ENCODE data around the gene MOV10L1. TPM values are rescaled to one million over a fixed set of nuclear protein-coding genes. Genes with fewer than 3 reads are reported as not detected.

Gene MOV10L1
- total RNA-seq, 3 donors from 2014 or later: 0.16 to 0.44 (median 0.33) TPM

DNA sequence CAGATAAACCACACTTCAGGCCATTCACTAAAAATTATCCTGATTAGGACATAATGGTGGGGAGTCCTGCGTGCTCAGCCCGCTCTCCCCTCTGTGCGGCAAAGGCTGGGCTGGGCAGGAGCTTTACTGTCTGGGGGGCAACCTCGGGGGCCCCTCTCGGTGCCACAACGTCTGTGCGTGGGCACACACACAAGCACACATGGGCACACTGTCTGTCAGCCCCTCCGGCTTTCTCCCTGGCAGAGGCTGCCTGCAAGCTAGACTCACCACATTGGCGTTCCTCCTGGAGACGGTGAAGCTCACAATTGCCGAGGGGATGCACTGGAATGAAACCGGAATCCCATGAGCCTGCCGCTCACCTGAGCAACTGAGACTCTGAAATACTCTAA, 9.7 kb upstream of the MOV10L1 start:
- H3K4me1 ChIP-seq: no peaks in the 10 kb centered on the region
- H3K36me3 ChIP-seq: no peaks in the 10 kb centered on the region
- DNase-seq (ENCODE audit: low spot score in 2 of 2): no peak
- TF ChIP-seq, protein P1, sequence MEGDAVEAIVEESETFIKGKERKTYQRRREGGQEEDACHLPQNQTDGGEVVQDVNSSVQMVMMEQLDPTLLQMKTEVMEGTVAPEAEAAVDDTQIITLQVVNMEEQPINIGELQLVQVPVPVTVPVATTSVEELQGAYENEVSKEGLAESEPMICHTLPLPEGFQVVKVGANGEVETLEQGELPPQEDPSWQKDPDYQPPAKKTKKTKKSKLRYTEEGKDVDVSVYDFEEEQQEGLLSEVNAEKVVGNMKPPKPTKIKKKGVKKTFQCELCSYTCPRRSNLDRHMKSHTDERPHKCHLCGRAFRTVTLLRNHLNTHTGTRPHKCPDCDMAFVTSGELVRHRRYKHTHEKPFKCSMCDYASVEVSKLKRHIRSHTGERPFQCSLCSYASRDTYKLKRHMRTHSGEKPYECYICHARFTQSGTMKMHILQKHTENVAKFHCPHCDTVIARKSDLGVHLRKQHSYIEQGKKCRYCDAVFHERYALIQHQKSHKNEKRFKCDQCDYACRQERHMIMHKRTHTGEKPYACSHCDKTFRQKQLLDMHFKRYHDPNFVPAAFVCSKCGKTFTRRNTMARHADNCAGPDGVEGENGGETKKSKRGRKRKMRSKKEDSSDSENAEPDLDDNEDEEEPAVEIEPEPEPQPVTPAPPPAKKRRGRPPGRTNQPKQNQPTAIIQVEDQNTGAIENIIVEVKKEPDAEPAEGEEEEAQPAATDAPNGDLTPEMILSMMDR (IDR thresholded peaks at IDR 0.05): no peak
- no peak for TF ChIP-seq POLR2AphosphoS5 (IDR thresholded peaks at IDR 0.05)
- TF ChIP-seq POLR2A (IDR thresholded peaks at IDR 0.05): no peak
- intact Hi-C loops (cut with DNase I; ENCODE audit: low total_unique reads): no loop called here
- H3K27me3 ChIP-seq: peaks cover 0 to 36% of the 10 kb centered on the region in 2 donors
- H3K4me3 ChIP-seq: no peak overlapping the region
- H3K9me3 ChIP-seq: no peaks in the 10 kb centered on the region
- no peak overlapping the region for H3K27ac ChIP-seq

DNA sequence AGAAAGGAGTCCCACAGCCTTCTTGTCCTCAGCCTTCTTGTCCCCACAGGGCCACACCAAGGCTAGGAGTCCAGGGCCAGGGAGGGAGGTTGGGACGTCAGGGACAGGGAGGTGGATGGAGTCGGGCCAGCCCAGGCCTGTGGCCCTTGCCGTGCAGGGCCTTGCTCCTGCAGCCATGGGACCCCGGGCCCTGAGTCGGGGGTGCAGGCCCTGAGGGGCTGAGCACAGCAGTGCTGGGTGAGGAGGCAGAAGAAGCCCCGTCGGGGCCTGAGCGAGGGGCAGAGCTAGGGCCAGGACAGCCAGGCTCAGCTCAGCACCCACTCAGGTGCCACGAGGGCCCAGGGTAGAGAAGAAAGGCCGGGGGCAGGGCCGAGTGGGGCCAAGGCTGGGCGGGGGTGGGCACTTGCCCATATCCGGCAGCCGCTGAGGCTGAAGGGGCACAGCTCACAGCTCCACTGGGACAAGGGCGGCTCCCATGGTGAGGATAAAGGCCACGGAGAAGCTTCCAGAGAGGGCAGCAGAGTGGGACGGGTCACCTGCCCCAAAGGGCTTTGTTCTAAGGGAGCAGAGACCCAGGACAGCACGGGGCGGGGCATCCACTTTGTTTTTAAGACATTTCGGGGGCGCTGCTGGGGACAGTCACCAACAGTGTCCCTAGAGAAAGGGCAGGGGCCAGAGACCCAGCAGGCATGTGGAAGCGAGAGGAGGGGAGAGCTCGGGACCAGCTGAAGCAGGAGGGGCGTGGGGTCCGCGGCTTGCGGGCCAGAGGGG, 8.2 kb upstream of the MOV10L1 start:
- intact Hi-C loops (cut with DNase I; ENCODE audit: low total_unique reads): no loop called here
- TF ChIP-seq POLR2AphosphoS5 (IDR thresholded peaks at IDR 0.05) (no peak), POLR2A (IDR thresholded peaks at IDR 0.05) (no peak)
- TF ChIP-seq, protein P1 (IDR thresholded peaks at IDR 0.05): no peak
- Histone ChIP-seq H3K27me3 (peaks cover 0 to 36% of the 10 kb centered on the region in 2 donors), H3K4me1 (no peaks in the 10 kb centered on the region), H3K36me3 (no peaks in the 10 kb centered on the region), H3K27ac (no peak overlapping the region), H3K9me3 (no peaks in the 10 kb centered on the region), H3K4me3 (no peak overlapping the region)
- DNase-seq (ENCODE audit: low spot score in 2 of 2): no peak

DNA sequence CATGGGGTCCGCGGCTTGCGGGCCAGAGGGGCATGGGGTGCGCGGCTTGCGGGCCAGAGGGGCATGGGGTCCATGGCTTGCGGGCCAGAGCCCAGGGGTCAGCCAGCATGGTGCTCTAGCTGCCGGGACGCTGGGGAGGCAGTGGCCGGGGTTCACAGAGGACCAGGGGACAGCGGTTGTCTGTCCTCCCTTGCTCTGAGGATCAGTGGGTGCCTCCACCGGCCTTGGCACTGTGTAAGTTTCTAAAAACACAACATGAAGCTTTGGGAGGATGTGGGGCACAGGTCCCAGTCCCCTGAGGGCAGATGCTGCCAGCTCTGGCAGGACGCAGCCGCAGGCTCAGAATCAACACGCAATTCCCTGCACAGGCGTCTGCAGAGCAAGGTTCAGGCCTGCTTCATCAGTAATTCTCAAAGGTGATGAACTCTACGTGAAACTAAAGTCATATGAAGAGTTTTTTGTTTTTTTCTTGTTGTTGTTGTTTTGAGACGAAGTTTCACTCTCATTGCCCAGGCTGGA, 7.5 kb upstream of the MOV10L1 start:
- Histone ChIP-seq H3K27me3 (peaks cover 0 to 42% of the 10 kb centered on the region in 2 donors), H3K27ac (no peak overlapping the region), H3K4me1 (no peaks in the 10 kb centered on the region), H3K9me3 (no peaks in the 10 kb centered on the region), H3K4me3 (no peak overlapping the region), H3K36me3 (no peaks in the 10 kb centered on the region)
- intact Hi-C loops (cut with DNase I; ENCODE audit: low total_unique reads): no loop called here
- DNase-seq (ENCODE audit: low spot score in 2 of 2): no peak
- TF ChIP-seq, protein P1 (IDR thresholded peaks at IDR 0.05): no peak
- TF ChIP-seq POLR2A (IDR thresholded peaks at IDR 0.05): no peak
- no peak for TF ChIP-seq POLR2AphosphoS5 (IDR thresholded peaks at IDR 0.05)

DNA sequence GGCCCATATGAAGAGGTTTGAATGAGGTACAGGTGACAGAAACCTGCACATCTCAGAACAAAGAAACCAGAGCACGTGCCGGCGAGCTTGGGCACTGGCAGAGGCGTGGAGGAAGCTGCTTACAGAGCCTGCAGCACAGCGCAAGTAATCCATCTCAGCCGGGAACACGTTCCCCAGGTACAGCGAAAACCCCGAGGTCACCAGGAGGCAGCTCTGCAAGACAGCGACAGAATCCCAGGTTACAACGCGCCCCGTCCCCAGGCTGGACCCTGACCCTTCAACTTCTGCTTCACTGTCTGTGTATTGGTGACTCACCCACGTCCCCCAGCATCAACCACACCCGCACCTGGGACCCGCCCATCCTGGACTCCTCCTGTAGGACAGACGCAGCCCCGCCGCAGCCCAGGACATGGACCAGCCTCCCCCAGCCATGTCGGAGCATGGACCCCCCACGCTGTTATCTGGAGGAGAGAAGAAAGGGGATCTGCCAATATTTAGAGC, 6.8 kb upstream of the MOV10L1 start:
- no peak for TF ChIP-seq POLR2AphosphoS5 (IDR thresholded peaks at IDR 0.05)
- Histone ChIP-seq H3K36me3 (no peaks in the 10 kb centered on the region), H3K4me3 (peak overlapping the region in 1 of 3 donors; percentile 7), H3K27me3 (peaks cover 0 to 50% of the 10 kb centered on the region in 2 donors), H3K4me1 (no peaks in the 10 kb centered on the region), H3K9me3 (no peaks in the 10 kb centered on the region), H3K27ac (no peak overlapping the region)
- DNase-seq (ENCODE audit: low spot score in 2 of 2): no peak
- intact Hi-C loops (cut with DNase I; ENCODE audit: low total_unique reads): no loop called here

DNA sequence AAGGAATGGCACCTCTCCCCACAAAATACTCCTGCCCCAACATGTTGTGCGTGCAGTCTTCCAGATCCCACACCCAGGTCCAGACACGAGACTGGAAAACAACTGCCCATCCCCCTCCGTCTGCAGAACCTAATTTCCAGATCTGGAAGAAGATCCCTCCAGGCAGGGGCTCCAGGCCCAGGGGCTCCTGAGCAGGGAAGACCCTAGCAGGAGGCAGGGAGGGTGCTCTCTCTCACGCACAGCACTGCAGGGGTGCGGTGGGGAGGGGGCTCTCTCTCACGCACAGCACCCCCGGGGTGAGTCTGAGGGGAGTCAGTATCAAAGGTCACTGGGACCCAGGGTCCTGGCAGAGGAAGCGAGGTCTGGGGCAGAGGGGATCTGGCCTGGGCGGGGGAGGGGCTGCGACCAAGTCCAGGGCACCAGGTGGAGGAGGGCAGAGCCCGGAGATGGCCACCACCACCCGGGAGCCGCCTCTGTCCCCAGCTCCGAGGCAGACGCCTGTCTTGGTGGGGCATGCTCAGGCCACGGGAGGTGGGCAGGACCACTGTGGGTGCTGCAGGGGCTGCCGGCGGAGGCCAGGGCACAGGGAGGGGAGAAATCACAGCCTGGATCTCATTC, 6.2 kb upstream of the MOV10L1 start:
- TF ChIP-seq POLR2AphosphoS5 (IDR thresholded peaks at IDR 0.05) (no peak), POLR2A (IDR thresholded peaks at IDR 0.05) (no peak)
- TF ChIP-seq, protein P1 (IDR thresholded peaks at IDR 0.05): no peak
- H3K36me3 ChIP-seq: no peaks in the 10 kb centered on the region
- H3K9me3 ChIP-seq: no peaks in the 10 kb centered on the region
- no peak overlapping the region for H3K27ac ChIP-seq
- DNase-seq (ENCODE audit: low spot score in 2 of 2): no peak
- intact Hi-C loops (cut with DNase I; ENCODE audit: low total_unique reads): no loop called here
- no peaks in the 10 kb centered on the region for H3K4me1 ChIP-seq
- H3K4me3 ChIP-seq: peak overlapping the region in 1 of 3 donors; percentile 7
- peaks cover 0 to 50% of the 10 kb centered on the region in 2 donors for H3K27me3 ChIP-seq

All from breast epithelium (tissue), 4 donors.